ENCODE data around the gene SOX18.
"Not testable (repeated sequence)": the region's sequence is repeated elsewhere in the genome, so short reads cannot be mapped to it uniquely, and the experiment has no call there.

SOX18 gene

DNA sequence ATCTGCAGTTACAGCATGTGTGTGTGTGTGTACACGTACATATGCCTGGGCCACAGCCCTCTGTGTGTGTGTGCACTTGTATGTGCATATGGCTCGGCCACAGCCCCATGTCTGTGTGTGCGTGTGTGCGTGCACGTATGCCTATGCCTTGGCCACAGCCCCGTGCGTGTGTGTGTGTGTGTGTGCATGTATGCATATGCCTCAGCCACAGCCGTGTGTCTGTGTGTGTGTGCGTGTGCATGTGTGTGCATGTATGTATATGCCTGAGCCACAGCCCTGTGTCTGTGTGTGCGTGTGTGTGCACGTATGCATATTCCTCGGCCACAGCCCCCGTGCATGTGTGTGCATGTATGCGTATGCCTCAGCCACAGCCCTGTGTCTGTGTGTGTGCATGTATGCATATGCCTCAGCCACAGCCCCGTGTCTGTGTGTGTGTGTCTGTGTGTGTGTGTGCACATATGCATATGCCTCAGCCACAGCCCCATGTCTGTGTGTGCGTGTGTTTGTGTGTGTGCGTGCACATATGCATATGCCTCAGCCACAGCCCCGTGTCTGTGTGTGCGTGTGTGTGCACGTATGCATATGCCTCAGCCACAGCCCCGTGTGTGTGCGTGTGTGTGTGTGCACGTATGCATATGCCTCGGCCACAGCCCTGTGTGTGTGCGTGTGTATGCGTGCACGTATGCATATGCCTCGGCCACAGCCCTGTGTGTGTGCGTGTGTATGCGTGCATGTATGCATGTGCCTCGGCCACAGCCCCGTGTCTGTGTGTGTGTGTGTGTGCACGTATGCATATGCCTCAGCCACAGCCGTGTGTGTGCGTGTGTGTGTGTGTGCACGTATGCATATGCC, 28.1 kb downstream of the SOX18 start:
- no peak for DNase-seq

- no peak for DNase-seq
Observed at GRCh38 chr20:64015635-64016034, 33.8 kb downstream of the SOX18 start.

DNA sequence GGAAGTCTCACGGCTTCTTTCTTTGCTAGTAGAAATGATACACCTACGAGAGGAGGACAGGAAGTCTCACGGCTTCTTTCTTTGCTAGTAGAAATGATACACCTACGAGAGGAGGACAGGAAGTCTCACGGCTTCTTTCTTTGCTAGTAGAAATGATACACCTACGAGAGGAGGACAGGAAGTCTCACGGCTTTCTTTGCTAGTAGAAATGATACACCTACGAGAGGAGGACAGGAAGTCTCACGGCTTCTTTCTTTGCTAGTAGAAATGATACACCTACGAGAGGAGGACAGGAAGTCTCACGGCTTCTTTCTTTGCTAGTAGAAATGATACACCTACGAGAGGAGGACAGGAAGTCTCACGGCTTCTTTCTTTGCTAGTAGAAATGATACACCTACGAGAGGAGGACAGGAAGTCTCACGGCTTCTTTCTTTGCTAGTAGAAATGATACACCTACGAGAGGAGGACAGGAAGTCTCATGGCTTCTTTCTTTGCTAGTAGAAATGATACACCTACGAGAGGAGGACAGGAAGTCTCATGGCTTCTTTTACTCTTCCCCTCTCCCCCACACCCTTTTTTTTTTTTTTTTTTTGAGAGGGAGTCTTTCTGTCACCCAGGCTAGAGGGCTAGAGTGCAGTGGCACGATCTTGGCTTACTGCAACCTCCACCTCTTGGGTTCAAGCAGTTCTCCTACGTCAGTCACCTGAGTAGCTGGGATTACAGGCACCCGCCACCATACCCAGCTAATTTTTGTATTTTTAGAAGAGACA, 36.9 kb downstream of the SOX18 start:
- not testable (repeated sequence) for DNase-seq

DNA sequence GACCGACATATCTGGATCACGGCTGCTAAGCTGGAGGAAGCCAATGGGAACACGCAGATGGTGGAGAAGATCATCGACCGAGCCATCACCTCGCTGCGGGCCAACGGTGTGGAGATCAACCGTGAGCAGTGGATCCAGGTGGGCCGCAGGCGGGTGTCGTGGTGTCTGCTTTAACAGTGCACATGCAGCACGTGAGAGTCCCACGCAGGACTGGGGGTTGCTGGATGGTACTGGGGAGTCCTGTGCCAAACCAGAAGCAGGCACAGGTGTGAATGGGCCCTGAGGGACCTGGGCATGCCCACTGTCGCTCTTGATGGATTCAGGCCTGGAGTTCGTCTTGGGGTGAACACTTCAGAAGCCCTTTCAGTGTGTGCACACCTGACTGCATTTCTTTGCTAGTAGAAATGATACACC, 38.1 kb downstream of the SOX18 start:
- DNase-seq, result no peak

DNA sequence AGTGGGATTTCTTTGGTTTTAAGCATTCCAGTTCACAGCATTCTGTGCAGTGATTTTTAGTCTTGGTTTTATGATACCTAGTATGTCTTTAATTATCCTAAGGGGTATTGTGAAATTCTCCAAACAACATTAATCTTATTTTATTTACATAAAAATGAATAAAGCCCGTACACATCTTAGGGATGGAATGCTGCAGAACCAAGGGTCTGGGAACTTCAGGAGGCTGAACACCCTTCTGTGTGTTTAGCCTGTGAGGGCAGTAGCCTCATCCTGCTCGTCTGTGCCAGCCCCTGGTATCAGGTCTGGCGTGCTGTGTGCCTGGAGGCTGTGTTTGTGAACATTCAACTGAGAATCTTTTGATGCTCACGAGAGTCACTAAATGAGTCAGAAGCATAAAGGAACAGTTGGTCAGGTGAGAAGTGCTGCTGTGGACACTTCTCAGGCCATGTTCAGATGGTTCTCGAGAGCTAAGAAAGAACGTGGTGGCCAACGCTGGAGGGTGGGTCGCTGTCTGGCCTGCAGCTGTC, 38.7 kb downstream of the SOX18 start:
- DNase-seq, result no peak

- no peak for DNase-seq
Observed at GRCh38 chr20:64009811-64010387, 39.5 kb downstream of the SOX18 start.

DNA sequence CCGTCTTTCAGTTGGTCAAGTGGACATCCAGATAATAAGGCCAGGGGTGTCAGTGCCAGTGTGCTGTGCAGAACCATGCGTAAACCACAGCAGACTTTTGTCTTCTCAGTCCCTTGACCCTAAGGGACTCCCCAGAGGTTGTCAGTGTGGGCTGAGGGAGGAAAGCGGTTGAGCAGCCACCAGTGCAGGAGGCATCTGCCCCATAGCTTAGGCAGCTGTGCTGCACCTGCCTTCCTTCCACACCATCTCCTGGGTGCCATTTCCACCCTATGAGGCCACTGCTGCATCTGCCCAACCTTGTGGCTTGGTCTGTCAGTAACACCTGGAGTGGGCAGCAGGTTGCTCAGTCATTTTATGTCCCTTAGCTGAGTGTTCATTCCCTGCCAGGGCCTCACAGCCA, 42.5 kb downstream of the SOX18 start:
- DNase-seq, result no peak

DNA sequence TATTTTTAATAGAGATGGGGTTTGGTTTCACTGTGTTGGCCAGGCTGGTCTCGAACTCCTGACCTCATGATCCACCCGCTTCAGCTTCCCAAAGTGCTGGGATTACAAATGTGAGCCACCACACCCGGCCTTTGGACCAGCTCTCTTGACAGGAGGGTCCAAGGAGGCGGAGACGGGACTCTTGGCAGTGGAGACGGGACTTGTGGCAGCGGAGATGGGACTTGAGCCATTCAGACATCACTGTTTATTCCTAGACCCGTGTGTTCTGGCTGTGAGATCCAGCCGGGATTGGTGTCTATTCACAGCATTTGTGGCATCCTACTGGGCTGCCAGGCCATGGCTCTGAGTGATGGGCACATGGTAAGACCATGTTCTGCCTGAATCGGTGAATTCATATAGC, 42.9 kb downstream of the SOX18 start:
- no peak for DNase-seq

GRCh38 chr20:64005394-64005793, 44.0 kb downstream of the SOX18 start:
- DNase-seq, result no peak

DNA sequence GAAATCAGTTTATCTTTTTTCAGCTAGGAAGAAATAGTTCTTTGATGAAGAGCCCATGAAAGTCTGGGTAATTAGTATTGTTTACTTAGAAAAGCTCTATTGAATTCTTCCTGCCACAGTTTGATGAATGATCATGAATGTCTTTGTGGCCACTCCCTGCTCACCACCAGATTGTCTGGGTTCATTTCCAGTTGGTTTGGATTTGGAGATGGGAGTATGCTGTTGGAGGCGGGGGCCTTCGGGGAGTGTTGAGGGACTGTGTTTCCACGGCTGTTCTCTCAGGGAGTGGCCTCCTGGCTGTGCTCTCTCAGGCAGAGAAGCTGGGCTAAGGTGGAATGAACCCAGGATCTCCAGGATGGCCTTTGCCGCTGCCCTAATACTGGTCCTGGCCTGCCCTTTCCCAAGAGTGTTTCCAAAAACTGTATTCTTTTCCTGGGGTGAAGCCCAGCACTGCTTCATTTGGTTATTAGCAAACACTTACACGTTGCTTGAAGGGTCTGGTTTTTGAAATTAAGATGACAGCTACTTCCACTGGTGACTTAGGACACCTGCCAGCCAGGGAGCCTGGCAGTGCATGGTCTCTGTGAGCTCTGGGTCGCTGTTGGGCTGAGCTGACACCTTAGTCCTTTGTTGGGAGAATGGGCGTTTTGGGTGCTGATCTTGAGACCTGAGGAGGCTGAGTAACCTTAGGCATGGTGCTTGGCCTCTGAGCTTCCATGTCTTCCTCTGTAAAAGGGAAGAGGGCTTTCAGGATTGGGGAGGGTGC, 45.3 kb downstream of the SOX18 start:
- DNase-seq, result no peak

DNA sequence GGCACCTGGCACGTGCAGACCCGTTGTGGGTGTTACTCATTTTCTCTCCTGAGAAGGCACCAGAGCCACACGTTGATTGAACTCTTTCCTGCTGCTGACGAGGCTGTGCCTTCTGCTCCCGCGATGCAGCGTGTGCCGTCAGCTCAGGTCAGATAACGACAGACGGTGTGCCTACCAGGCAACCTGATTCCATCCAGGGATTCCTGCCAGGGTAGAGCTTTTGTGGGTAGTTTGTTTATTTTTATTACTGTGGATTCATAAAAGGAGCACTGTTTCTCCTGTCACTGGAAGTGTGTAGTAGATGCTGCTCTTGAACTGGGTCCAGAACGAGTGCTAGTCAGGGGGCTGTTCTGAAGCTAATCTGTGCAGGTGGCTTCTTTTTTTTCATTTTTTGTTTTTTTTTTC, 47.8 kb downstream of the SOX18 start:
- no peak for DNase-seq

DNA sequence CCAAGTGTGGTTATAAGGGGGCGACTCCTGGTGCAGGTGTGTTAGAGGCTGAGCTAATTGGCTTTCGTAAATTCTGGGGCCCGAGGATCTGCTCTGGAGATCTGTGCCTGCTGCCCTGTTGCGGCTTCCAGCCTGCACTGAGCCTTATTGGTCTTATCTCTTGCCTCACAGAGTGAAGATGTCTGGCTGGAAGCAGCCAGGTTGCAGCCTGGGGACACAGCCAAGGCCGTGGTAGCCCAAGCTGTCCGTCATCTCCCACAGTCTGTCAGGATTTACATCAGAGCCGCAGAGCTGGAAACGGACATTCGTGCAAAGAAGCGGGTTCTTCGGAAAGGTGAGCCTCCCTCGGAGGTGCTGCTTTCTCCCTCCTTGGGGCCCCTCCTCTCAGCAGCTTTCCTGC, 48.5 kb downstream of the SOX18 start:
- no peak for DNase-seq

Measured in left hindlimb (tissue), 1 donor.